GM11168 (cell line): Measurements from ENCODE around the gene IQCK.

ENCODE experiments used
- in situ Hi-C: fragments of 300-500 bp; cut with MboI; formaldehyde crosslinking; loops from one replicate; pipeline ENCODE4 v1.12.0; 2022; ENCODE audit warnings: low sequenced_read_pairs; ENCODE audit not compliant: unreplicated experiment

Gene IQCK

GRCh38 chr16:19853742-19854542, 135.9 kb downstream of the IQCK start:
- in situ Hi-C loops, result no loop called here

GRCh38 chr16:19854543-19854876, 136.4 kb downstream of the IQCK start:
- in situ Hi-C loops, result no loop called here

DNA sequence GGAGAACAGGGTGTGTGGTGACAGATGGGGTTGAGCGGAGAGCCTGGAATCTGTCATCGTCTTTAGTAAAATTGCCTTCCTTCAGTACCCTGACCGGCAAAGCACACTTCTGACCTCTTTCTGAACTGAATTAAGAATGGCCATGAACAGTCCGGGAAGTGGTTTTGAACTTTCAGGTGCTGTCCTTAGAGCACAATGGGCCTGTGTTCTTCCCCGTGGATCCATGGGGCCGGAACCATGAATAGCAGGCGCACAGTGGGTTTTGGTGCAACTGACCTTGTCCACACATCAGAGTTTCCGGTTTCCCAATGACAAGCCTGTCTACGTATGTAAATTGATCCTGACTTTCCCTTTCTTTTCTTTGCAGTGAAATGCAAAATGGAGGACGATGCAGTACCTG, 138.0 kb downstream of the IQCK start:
- in situ Hi-C loops, result no loop called here

DNA sequence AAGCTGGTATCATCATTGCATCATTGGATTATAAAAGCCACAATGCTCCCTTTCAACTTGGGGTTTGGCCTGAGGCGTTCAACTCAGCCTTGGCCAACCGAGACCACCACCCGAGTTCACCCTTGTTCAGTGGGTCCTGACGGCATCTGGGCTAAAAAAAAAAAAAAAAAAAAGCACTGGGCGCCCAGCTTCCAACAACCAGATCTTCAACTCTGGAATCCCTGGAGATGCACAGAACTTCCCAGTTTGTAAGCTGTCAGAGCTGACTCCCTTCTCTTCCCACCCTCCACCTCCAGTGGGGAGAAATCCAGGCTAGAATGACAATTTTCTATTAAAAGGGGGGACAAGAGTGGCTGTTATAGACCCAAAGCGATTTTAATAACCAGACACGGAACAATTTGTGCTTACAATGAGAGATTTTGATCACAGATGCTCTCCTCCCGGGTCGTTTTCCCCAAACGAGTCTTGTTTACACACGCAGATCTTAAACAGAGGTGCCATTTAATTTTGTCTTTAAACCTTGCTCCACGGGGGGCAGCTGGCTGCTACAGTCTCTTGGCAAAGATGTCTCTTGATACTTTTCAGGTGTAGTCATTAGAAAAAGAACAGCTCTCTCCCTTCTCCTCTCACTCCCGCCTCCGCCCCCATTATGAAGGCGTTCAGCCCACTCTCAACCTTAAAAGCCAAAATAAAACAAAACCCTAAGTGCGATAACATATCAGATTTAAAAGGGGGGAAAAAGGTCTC, 139.7 kb downstream of the IQCK start:
- in situ Hi-C loops, result no loop called here

DNA sequence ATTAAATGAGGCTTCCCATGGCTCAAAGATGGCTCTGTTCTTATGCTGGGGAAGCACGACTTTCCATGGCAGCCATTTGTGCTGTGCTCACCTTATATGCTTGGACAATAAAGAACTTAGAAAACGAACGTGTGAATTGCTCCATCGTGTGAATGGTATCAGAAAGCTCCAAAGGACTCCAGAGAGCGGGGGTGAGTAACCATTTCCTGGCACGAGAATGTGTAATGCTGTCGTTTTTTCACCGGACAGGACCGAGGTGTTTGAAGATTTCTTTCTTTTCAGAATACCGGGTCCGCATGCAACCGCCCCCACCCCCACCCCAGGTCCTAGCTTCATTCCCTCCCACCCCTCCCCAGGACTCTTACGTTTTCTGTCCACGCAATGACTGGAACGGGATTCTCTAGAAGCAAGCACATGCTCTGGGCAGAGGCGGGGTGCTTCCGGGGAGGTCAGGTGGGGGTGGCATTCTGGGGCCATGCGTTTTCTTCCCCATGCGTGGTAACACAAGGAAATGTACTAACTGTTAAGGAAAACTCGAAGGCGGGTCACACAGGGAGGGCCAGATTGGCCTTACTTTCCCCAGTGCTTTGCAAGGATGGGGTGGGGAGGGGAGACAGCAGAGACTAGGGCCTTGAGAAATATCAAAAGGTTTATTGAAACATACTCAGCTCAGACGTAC, 140.4 kb downstream of the IQCK start:
- in situ Hi-C loops, result no loop called here

GRCh38 chr16:19859166-19859565, 141.1 kb downstream of the IQCK start:
- in situ Hi-C loops, result no loop called here

- in situ Hi-C loops, result no loop called here
Observed at GRCh38 chr16:19859603-19860002, 141.5 kb downstream of the IQCK start.

- in situ Hi-C loops, result no loop called here
Observed at GRCh38 chr16:19860166-19861041, 142.3 kb downstream of the IQCK start.

DNA sequence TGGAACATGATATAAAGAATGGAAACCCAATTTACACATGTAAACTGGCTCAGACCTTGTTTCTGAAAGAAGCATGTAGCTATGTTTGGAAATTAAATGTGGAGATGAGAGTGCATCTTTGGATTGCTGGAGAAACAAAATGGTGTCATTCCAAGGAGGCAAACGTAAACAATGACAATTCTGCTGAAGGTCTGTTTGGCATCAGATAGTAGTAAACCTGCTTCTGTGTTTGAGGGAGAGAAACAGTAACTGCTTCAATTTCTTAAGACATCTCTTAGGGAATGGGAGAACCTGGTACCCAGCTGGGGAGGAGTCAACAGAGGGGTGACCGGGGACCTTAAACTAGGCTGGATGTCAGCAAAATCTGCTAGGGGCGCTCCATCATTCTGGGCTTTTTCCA, 143.1 kb downstream of the IQCK start:
- in situ Hi-C loops, result no loop called here

- in situ Hi-C loops, result no loop called here
Observed at GRCh38 chr16:19861811-19862327, 143.8 kb downstream of the IQCK start.

- in situ Hi-C loops, result no loop called here
Observed at GRCh38 chr16:19863990-19864389, 145.9 kb downstream of the IQCK start.

DNA sequence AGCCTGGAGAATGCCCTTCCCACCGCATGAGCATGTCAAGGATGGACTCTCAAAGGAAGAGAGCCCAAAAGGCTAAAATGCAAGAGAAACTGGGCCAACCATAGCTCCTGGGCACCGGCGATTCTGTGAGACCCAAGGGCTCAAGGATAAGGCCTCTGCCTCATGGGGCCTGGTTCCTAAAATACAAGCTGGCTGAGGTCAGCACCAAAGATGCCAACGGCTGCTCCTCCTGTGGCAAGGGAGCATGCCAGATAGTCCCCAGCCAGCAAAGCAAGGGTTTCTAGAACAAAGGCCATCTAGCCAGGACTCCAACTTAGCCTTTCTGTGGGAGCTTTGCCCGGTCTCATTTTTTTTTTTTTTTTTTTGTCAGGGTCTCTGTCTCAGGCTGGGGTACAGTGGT, 146.5 kb downstream of the IQCK start:
- in situ Hi-C loops, result no loop called here

DNA sequence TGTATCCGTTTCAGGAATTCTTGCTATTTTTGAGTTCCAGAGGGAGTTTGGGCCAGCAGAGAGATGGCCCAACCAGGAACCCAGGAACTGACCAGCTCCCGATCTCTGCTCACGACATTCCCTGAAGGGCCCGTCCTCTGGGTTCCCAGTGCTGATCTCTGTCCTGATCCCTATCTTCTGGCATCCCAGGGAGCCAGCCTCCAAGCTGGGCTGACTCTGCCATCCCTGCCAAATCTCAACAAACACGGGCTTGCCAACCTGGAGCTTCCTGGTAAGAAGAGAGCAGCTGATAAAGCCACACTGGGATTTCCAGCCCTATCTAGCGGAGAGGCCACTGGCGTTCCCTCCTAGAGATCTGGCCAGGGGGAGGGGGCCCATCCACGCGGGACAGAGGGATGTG, 150.3 kb downstream of the IQCK start:
- in situ Hi-C loops, result no loop called here

DNA sequence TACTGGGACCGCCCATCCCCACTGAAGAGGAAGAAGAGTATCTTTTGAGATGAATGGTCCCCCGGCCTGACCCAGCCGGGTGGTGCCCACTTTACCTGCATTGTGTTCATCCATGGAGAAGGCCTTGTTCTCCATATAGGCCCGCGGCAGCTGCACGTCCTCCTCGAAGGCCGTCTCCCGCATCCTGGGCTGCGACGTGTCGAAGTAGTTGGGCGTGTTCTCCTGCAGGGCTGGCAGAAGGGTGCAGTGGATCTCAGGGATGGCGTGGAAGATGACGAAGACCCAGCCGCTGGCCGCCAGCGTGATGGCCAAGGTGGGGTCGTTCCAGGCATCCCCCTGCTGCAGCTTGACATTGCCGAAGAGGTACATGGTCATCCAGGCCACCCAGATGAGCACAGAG, 153.7 kb downstream of the IQCK start:
- in situ Hi-C loops, result no loop called here

GRCh38 chr16:19872179-19872863, 154.2 kb downstream of the IQCK start:
- in situ Hi-C loops, result no loop called here

- in situ Hi-C loops, result no loop called here
Observed at GRCh38 chr16:19872935-19873334, 154.9 kb downstream of the IQCK start.

DNA sequence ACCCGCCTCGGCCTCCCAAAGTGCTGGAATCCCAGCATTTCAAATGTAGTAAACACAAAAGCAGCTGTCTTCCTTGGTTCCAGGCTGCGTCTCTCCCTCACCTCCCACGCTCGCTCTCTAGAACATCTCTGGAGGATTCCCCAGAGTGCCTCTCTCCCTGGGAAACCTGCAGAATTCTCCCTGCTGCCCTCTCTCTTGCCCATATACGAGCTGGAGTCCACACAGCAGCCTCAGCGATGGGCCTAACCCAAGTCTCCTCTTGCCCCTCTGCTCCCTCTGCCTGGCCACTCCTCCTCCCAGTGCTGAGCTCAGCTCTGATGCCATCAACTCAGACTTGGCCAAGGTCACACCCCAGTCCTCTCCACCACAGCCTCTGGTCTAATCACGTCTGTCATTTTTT, 156.0 kb downstream of the IQCK start:
- in situ Hi-C loops, result no loop called here

- in situ Hi-C loops, result no loop called here
Observed at GRCh38 chr16:19874851-19875546, 156.9 kb downstream of the IQCK start.

DNA sequence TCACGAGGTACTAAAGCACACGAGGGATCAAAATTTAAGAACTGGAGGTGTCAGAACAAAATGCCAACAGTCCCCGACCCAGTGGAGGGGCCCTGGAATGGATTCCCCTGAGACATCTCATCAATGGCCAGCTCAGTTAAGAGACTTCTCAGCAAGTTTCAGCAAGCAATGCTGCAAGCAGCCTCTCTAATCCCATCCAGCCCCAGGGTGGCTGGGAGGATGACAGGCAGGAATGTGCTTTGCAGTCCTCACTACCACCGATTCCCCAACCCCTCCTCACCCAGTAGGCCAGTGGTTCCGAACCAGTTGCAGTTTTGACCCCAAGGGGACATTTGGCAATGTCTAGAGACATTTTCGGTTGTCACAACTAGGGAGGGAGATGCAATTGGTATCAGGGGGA, 157.8 kb downstream of the IQCK start:
- in situ Hi-C loops, result no loop called here
